ENCODE measurements around the gene PTPRQ.

- no peak for TF ChIP-seq MYC (IDR thresholded peaks at IDR 0.05; ENCODE audit: low read depth, low read length)
- no peak for TF ChIP-seq CTCF (IDR thresholded peaks at IDR 0.05; ENCODE audit: low read depth, low read length)
- TF ChIP-seq POLR2A (IDR thresholded peaks at IDR 0.05; ENCODE audit: extremely low read depth, insufficient read length) = no peak
- TF ChIP-seq MAX (IDR thresholded peaks at IDR 0.05; ENCODE audit: low read depth, low read length) = no peak
Observed at GRCh38 chr12:80715713-80716249, 271.7 kb downstream of the PTPRQ start.
